ENCODE measurements around the gene TAF15.

TAF15 gene

DNA sequence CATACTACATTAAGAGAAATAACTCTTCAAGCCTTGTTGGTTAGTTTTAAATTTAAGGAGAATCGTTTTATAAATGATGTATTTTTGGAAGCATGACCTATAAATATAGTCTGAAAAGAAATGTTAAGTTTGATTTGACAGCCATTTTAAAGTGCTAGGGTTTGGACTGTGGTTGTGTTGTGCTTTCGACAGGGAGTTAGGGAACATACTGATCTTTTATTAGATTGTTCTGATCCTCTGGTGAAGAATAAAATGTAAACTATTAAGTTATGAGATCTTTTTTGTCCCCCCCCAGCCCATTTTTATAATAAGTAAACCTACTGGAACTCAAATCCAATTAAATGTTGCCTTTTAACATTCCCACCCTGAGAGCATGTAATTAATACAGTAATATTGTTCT, 12.0 kb downstream of the TAF15 start:
- DNase-seq (ENCODE audit: low spot score): no peak

DNA sequence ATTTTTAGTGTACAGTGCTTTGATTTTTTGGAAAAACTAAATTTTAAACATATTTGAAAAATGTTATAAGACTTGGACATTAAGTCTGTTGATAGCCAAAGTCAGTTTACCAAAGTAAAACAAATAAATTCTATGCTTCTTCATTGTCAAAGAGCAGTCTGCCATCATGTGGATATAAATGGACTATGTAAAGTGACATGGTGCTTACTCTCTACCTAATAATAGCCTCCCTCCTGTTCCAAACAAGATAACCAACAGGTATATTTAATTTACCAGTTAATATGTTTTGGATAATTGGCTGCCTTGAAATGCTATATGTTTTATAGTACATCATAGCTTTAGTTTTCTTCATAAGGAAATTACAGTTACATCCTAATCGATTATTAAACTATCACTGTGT, 15.9 kb downstream of the TAF15 start:
- DNase-seq (ENCODE audit: low spot score): no peak

DNA sequence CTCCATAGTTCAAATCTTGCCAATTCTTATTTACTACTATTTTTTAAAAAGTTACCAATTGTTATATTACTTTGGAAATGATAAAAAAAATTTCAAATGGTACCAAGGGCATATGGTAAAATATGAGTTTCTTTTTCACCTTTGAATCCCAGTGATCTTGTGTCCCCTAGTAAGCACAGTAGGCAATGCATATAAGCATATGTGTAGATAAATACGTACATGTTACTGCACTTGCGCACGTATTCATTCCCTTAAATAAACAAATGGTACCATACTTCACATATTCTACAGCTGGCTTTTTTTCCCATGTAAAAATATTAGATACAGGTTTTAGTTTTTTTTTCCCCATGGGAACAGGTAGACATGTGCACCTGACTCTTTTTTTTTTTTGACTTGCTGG, 31.8 kb downstream of the TAF15 start:
- DNase-seq (ENCODE audit: low spot score): no peak

DNA sequence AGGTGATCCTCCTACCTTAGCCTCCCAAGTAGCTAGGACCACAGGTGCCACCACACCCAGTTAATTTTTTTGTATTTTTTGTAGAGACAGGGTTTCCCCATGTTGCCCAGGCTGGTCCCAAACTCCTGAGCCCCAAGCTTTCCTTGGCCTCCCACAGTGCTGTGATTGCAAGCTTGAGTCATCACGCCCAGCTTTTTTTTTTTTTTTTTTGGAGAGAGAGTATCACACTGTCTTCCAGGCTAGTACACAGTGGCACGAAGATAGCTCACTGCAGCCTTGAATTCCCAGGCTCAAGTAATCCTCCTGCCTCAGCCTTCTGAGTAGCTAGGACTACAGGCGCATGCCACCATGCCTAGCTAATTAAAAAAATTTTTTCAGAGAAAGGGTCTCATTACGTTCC, 32.2 kb downstream of the TAF15 start:
- no peak for DNase-seq (ENCODE audit: low spot score)

DNA sequence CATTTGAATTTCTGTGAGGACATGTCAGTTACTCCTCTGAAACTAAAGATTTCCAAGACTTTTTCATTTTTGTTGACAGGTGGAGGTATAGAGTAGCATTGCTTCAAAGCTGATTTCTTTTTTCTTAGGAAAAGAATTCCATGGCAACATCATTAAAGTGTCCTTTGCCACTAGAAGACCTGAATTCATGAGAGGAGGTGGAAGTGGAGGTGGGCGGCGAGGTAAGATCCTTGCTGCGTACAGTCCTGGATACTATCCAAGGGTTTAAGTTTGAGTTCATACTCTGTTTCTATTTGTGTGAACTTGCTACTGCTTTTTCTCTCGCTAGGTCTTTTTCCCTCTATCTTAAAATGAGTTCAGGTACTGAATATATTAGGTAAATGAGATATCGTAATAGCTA, 33.0 kb downstream of the TAF15 start:
- no peak for DNase-seq (ENCODE audit: low spot score)

DNA sequence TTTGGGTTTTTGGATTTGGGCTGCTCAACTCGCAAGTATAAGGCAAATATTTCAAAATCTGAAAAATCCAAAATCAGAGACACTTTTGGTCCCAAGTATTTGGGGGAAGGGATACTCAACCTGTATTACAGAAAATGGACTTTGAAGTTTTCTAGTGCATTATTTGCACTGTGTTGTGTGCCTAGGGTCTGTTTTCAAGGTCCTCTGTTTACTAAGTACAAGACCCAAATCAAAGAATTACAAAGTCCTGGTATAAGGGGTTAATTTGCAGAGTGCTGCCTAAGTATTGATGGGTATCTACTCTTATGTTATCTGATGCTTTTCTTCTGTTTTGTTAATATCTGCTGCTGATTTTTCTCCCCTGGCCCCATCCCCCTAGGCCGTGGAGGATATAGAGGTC, 34.4 kb downstream of the TAF15 start:
- no peak for DNase-seq (ENCODE audit: low spot score)

DNA sequence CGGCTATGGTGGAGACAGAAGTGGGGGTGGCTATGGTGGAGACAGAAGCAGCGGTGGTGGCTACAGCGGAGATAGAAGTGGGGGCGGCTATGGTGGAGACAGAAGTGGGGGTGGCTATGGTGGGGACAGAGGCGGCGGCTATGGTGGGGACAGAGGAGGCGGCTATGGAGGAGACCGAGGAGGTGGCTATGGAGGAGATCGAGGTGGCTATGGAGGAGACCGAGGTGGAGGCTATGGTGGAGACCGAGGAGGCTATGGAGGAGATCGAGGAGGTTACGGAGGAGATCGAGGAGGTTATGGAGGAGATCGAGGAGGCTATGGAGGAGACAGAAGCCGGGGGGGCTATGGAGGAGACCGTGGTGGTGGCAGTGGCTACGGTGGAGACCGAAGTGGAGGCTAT, 35.3 kb downstream of the TAF15 start:
- DNase-seq (ENCODE audit: low spot score): no peak

DNA sequence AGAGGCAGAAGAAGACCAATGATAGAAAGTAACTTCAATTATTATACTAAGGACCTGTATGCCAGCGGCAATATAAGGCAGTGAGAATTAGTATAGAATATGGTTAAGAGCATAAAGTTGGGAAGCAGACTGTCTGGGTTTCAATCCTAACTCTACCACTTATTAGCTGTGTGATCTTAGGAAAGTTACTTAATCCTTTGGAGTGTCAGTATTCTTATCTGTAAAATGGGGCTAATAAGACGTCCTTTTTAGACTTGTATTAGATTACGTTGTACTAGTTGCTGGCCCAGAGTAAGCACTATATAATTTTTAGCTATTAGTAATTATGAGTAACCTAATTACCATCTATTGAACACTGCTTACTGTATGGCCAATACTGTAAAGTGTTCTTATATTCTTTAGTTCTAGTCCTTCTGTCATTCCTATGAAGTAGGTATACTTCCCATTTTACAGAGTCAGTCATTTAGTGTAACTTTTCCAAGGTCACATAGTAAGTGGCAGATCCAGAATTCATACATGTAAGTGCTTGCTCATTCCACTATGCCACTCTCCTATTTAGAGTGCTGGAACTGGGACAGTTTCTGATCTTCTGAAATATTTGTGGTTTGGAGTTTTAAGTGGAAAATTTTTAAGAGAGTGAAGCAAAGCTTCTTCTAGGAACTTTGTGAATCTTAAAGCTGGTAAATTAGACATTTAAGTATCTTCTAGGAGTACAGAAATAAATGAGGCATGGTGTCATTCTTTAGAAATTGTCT, 36.9 kb downstream of the TAF15 start:
- no peak for DNase-seq (ENCODE audit: low spot score)

DNA sequence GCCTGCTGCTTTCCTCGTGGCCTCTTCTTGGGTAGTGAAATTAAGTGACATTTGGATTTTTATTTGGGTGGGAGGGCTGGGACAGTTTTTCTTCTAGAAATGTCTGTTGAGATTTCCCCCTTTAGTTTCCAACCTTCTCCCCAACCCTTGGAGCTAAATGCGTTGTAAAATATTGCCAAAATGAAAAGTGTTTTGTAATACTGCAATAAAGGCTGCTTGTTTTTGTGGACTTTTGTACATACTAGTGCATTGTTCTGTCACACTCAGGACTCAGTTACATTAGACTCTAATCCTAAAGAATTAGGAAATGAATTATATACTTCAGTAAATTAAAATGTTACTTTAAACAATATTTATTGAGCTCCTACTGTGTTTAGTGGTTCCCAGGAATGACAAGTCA, 37.7 kb downstream of the TAF15 start:
- no peak for DNase-seq (ENCODE audit: low spot score)

DNA sequence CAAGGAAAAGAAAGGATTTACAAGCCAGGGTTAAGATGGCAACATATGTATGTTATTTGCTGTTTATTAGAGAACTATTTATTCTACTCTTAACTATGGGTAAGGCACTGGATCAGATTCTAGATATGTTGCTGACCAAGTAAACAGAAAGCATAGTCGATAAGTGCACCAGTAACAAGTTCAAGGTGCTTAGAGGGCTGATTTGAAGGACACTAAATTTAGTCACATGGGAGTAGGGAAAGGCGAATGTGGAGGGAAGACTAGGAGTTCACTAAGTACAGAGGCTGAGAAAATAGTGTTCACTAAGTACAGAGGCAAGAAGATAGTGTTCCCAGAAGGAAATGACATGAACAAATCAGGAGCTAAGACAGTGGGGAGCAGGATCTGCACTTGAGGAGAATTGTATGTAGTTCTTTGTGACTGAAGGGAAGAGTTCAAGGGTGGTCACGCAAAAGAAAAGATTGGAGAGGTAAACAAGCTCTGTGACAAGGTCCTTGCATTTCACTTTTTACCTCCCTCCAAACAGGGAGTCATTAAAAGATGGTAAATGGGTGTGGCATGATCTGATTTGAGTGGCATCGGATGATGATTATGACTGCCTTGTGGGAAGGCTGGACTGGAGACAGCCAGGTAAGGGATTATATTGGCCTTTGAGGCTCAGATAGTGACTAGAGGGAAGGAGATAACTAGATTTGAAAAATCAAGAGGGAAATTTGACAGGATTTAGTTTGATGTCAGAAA, 38.5 kb downstream of the TAF15 start:
- no peak for DNase-seq (ENCODE audit: low spot score)

DNA sequence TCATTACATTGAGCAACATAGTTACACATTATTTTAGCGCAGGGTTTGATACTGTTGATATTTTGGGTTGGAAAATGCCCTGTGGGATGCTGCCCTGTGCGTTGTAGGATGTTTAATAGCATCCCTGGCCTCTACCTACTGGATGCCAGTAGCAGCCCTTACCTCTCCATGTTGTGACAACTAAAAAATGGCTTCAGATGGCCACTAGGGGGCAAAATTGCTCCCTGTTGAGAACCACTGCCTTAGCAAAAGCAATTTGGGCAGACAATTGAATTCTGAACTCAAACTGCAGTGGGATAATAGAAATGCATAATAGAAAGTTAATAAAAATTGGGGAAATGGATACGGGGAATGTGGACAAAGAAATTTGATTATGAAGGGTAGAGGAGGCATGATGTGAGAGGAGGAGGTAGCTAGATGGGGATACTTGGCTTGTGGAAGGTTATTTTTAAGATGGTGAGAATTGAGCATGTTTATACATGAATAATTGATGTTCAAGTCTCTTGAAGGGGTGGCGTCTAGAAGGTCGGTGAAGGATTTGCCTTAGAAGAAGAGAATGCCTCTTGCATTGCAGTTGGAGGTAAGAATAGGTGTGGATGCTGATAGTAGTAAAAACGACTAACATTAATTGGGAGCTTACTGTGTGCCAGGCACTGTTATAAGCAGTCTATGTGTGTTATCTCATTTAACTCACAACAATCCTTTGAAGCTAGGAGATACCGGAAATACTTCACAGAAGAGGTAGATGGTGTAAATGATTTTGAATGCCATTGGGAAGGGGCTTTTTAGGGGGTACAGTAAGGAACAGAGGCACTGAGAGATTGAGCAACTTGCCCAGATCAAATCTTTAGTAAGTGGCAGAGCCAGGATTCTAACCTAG, 40.4 kb downstream of the TAF15 start:
- DNase-seq (ENCODE audit: low spot score): peak; percentile 45

DNA sequence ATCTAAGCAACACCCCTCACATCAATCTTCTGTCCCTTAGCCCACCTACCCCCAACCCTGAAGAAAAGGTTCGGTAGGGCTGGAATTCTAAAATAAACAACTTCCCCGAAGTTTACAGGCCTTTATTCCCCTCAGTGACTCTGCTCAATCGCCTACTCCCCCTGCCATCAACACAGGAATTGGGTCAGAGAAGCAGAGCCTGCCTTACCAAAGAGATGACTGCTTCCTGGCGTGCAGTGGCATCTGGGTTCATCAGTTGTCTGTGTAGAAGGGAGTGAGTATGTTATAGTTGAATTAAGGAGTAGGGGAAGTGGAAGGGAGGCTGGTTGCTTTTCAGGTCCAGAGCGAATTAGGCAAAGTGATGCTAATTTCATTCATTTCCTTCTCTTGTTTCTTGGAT, 46.7 kb downstream of the TAF15 start:
- DNase-seq (ENCODE audit: low spot score): no peak

DNA sequence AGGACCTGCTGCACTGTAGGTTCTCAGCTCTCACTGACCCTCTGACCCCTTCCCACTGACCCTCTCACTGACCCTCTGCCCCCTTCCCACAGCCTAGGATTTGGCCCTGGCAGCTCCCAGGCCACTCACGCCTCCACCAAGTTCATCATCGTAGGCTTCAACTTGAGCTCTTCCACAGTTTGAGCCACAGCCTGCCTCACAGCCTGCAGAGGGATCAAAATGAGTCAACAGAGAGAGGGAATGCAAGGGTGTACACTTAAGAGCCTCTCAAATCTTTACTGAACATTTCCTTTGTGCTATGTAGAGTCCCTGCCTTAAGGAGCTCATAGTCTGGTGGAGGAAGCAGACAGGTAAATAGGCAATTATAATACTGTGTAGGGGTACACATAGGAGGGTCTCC, 47.3 kb downstream of the TAF15 start:
- no peak for DNase-seq (ENCODE audit: low spot score)

DNA sequence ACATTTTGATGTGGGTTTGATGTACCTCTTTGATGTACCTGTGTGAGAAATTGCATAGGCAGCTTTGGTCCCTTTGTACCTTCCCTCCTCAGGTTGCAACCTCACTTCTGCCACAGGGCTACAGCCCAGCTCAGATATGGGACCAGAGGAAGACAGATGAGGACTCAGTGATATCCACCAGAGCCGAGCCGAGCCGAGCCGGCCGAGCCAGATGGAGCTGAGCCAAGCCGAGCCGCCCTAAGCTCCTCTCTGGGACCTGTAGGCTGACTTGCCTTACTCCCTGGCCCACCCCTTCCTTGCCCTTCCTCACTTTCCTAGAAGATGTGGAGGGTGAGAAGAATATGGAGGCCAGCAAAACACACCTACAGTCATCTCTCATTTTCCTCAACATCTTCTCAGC, 55.6 kb downstream of the TAF15 start:
- no peak for DNase-seq (ENCODE audit: low spot score)

DNA sequence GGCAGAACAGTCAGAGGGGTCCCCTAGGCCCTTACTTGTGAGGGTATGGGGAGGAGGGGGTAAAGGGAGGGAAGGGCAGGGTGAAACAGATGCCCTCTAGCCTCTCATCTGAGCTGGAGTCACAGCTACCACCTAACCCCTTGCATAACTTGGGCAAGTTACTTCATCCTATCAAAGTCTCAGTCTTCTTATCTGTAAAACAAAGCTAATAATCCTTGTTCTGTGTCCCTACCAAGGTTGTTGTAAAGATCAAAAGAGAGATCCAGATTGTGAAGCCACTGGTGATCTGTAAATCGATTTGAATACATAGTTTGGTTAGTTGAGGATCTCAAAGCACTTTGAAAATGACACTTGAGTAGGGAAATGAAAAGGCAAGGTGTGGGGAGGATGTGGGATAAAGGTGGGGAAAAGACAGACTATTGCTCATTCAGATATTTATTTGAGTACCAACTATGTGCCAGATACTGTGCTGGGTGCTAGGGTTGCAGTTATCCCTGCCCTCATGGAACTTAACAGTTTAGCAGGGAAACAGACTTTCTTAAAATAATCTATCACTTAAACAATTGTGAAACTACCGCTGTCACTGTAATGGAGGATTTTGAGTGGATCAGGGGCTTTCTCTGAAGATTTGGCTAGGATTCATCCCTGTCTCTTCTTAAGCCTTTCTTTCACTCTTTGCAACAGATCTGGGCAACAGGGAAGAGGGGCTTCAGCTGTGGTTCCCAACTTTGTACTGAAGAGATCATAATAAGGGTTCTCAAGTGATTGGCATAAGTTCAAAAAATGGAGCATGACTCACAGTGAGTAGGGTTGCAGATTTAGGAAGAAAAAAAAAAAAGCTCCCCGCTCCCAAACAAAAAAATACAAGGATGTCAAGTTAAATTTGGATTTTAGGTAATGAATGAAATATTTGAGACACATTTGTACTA, 56.4 kb downstream of the TAF15 start:
- DNase-seq (ENCODE audit: low spot score): no peak

DNA sequence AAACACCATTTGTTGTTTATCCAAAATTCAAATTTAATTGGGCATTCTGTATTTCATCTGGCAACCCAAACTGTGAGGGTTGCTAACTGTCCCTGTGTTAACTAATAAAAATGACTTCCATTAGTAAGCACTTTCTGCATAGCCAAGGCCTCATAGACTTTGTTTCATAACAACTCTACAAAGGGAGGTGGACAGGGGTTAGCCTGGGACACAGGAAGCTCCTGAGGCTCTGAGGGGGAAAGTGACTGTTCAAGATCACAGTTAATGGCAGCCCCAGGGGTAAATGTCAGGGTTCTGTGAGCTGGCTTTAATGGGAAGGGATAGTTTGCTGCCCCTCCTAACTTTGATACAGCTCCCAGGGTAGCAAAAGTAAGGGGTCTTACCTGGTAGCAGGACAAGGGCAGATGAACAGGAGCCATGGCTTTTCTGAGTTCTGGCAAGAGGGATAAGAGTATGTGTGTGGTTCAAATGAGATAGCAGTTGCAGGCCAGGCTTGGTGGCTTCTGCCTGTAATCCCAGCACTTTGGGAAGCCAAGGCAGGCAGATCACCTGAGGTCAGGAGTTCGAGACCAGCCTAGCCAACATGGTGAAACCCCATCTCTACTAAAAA, 57.2 kb downstream of the TAF15 start:
- DNase-seq (ENCODE audit: low spot score): no peak

DNA sequence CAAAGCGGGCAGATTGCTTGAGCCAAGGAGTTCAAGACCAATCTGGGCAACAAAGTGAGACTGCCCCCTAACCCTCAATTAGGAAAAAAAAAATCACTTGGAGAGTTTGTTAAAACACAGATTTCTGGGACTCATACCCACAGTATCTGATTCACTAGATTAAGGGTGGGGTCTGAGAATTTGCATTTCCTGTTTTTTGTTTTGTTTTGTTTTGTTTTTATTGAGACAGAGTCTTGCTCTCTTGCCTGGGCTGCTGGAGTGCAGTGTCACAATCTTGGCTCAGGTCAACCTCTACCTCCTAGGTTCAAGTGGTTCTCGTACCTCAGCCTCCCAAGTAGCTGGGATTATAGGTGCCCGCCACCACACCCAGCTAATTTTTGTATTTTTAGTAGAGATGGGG, 58.3 kb downstream of the TAF15 start:
- DNase-seq (ENCODE audit: low spot score): no peak

DNA sequence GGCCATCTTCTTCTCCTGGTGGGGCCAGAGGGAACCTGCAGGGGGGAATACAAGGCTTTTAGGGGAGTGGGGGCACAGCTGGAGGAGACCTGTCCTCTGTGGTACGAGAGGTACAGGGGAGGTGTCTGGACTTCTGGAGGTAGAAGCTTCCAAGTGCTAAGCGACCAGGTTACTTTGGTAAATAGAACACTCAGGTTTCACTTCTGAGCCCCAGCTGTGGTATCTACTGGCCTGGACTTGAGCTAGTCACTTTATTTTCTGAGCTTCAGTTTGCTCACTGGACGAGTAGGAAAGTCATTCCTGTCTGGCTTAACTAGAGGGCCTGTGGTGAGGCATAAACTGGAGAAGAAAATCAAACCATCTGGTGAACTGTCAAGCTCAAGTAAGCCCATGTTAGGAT, 59.5 kb downstream of the TAF15 start, which contains the start of gene HEATR9:
Gene HEATR9 (minus strand): TSS at position 155 of the 400 bp plus-strand sequence. CDS start 149 bp downstream, at position 6.
- DNase-seq (ENCODE audit: low spot score): no peak

DNA sequence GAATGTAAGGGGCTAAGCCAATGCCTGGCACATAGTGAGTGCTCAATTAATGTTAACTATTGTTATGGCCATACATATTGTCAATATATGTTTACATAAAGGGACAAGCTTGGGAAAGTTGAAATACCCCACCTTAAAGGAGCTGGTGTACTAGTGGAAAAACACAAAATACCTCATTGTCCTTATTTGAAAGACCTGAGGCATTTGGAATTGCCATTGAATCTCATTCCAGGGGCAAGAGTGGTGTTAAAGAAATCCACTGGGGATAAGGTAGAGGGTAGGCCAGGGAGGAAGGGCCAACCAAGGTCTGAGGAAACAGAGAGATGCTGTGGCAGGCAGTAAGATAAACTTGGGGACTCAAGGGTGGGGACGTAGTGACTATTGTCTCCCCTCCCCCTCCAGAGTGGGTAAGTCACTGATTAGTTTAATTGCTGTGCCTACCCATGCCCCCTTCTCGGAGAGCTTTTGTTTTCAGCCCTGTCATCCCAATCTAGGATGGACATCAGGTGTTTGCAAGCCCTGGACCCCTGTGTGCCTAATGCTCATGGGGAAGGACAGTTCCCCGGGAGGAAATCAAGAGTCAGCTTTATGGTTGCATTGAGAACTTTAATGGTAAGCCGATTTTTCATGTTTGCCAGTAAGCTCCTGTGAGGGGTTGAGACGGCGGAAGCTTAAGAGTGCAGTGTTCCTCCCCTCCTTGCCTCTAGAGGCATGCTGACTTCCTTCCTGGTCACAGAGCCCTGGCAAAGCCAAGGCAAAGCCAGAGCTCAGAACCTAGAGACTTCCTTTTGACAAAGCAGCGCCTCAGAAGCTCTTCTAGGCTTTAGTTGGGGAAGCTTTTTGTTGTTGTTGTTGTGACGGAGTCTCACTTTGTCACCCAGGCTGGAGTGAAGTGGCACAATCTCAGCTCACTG, 61.9 kb downstream of the TAF15 start:
- no peak for DNase-seq (ENCODE audit: low spot score)
